Muscle layer of duodenum (tissue), 2 donors: ENCODE data around the gene WNT11.

ENCODE experiments used
- H3K27ac ChIP-seq: one replicate; pipeline ENCODE4 v1.7.0; 2013; ENCODE audit warnings: mild to moderate bottlenecking, low read length
- H3K27me3 ChIP-seq: one replicate; pipeline ENCODE4 v1.7.0; 2013; ENCODE audit warnings: low read depth, mild to moderate bottlenecking, control low read depth, low read length
- H3K36me3 ChIP-seq, 2 donors: one replicate each; pipeline ENCODE4 v1.7.0; 2013; ENCODE audit warnings: low read length in 2 of 2, control low read depth in 1 of 2, mild to moderate bottlenecking in 1 of 2; ENCODE audit not compliant: insufficient read depth in 2 of 2, control insufficient read depth in 1 of 2
- H3K4me1 ChIP-seq, 2 donors: one replicate each; pipeline ENCODE4 v1.7.0; 2013; ENCODE audit warnings: low read length in 2 of 2, mild to moderate bottlenecking in 2 of 2, control low read depth in 1 of 2, moderate library complexity in 1 of 2; ENCODE audit not compliant: insufficient read depth in 2 of 2, control insufficient read depth in 1 of 2
- H3K4me3 ChIP-seq, 2 donors: one replicate each; pipeline ENCODE4 v1.7.0; 2013; ENCODE audit warnings: low read length in 2 of 2, low read depth in 1 of 2, mild to moderate bottlenecking in 1 of 2
- H3K9me3 ChIP-seq, 2 donors: one replicate each; pipeline ENCODE4 v1.7.0; 2013; ENCODE audit warnings: low read length in 2 of 2, control low read depth in 1 of 2, mild to moderate bottlenecking in 1 of 2; ENCODE audit not compliant: control insufficient read depth in 1 of 2
- donor health status: healthy.

WNT11 gene

GRCh38 chr11:76206327-76207081 lies at the start of gene WNT11:
Gene WNT11, minus strand, starts transcription at chr11:76206502. Its CDS starts 95 bp downstream, at chr11:76206407.
- Histone ChIP-seq H3K27me3 (peaks cover 35% of the 10 kb centered on the region), H3K36me3 (no peaks in the 10 kb centered on the region), H3K4me3 (peak within 1 kb of the TSS; percentile 67 to 76), H3K27ac (no peak within 1 kb of the TSS), H3K9me3 (no peaks in the 10 kb centered on the region), H3K4me1 (peaks cover 5 to 51% of the 10 kb centered on the region in 2 donors)

- Histone ChIP-seq H3K4me3 (no peak overlapping the region), H3K9me3 (no peaks in the 10 kb centered on the region), H3K36me3 (no peaks in the 10 kb centered on the region), H3K27me3 (no peaks in the 10 kb centered on the region), H3K27ac (no peak overlapping the region), H3K4me1 (no peaks in the 10 kb centered on the region)
These were observed 47.1 kb upstream of the WNT11 start for GRCh38 chr11:76253416-76253815.

- Histone ChIP-seq H3K9me3 (no peaks in the 10 kb centered on the region), H3K36me3 (no peaks in the 10 kb centered on the region), H3K4me3 (no peak overlapping the region), H3K27ac (no peak overlapping the region), H3K4me1 (no peaks in the 10 kb centered on the region), H3K27me3 (no peaks in the 10 kb centered on the region)
These were observed 46.3 kb upstream of the WNT11 start for GRCh38 chr11:76252631-76253070.

GRCh38 chr11:76251576-76251975 lies 45.3 kb upstream of the WNT11 start:
- no peaks in the 10 kb centered on the region for H3K4me1 ChIP-seq
- H3K9me3 ChIP-seq, result no peaks in the 10 kb centered on the region
- H3K27me3 ChIP-seq, result no peaks in the 10 kb centered on the region
- H3K4me3 ChIP-seq, result no peak overlapping the region
- no peak overlapping the region for H3K27ac ChIP-seq
- H3K36me3 ChIP-seq, result no peaks in the 10 kb centered on the region

- Histone ChIP-seq H3K36me3 (no peaks in the 10 kb centered on the region), H3K27me3 (no peaks in the 10 kb centered on the region), H3K4me1 (no peaks in the 10 kb centered on the region), H3K9me3 (no peaks in the 10 kb centered on the region), H3K27ac (no peak overlapping the region), H3K4me3 (no peak overlapping the region)
These were observed 44.9 kb upstream of the WNT11 start for GRCh38 chr11:76251226-76251575.

GRCh38 chr11:76250520-76251225 lies 44.4 kb upstream of the WNT11 start:
- no peaks in the 10 kb centered on the region for H3K36me3 ChIP-seq
- no peaks in the 10 kb centered on the region for H3K4me1 ChIP-seq
- no peaks in the 10 kb centered on the region for H3K9me3 ChIP-seq
- H3K27ac ChIP-seq, result no peak overlapping the region
- H3K4me3 ChIP-seq, result no peak overlapping the region
- no peaks in the 10 kb centered on the region for H3K27me3 ChIP-seq

- H3K36me3 ChIP-seq, result no peaks in the 10 kb centered on the region
- no peak overlapping the region for H3K4me3 ChIP-seq
- no peaks in the 10 kb centered on the region for H3K9me3 ChIP-seq
- no peaks in the 10 kb centered on the region for H3K4me1 ChIP-seq
- H3K27ac ChIP-seq, result no peak overlapping the region
- H3K27me3 ChIP-seq, result no peaks in the 10 kb centered on the region
These were observed 43.0 kb upstream of the WNT11 start for GRCh38 chr11:76249195-76249741.

- Histone ChIP-seq H3K27ac (no peak overlapping the region), H3K27me3 (no peaks in the 10 kb centered on the region), H3K9me3 (no peaks in the 10 kb centered on the region), H3K36me3 (no peaks in the 10 kb centered on the region), H3K4me1 (no peaks in the 10 kb centered on the region), H3K4me3 (no peak overlapping the region)
These were observed 41.9 kb upstream of the WNT11 start for GRCh38 chr11:76248210-76248609.

GRCh38 chr11:76247091-76247490 lies 40.8 kb upstream of the WNT11 start:
- Histone ChIP-seq H3K27me3 (no peaks in the 10 kb centered on the region), H3K36me3 (no peaks in the 10 kb centered on the region), H3K27ac (no peak overlapping the region), H3K4me3 (no peak overlapping the region), H3K9me3 (no peaks in the 10 kb centered on the region), H3K4me1 (no peaks in the 10 kb centered on the region)

- H3K9me3 ChIP-seq, result no peaks in the 10 kb centered on the region
- no peak overlapping the region for H3K4me3 ChIP-seq
- no peaks in the 10 kb centered on the region for H3K36me3 ChIP-seq
- no peaks in the 10 kb centered on the region for H3K4me1 ChIP-seq
- H3K27ac ChIP-seq, result no peak overlapping the region
- no peaks in the 10 kb centered on the region for H3K27me3 ChIP-seq
These were observed 40.1 kb upstream of the WNT11 start for GRCh38 chr11:76246271-76246933.

- Histone ChIP-seq H3K4me1 (no peaks in the 10 kb centered on the region), H3K4me3 (no peak overlapping the region), H3K27me3 (no peaks in the 10 kb centered on the region), H3K36me3 (no peaks in the 10 kb centered on the region), H3K9me3 (no peaks in the 10 kb centered on the region), H3K27ac (no peak overlapping the region)
These were observed 39.4 kb upstream of the WNT11 start for GRCh38 chr11:76245720-76246119.
